GM21619 (cell line): Measurements from ENCODE around the gene RPL22L1.
"Not testable (repeated sequence)": the region's sequence is repeated elsewhere in the genome, so short reads cannot be mapped to it uniquely, and the experiment has no call there.

ENCODE experiments used
- ATAC-seq: cut with Tn5 transposase; IDR thresholded peaks from one replicate; pipeline ENCODE4 v1.9.1; 2021; ENCODE audit not compliant: unreplicated experiment

Gene RPL22L1

GRCh38 chr3:170884109-170884930, 14.3 kb upstream of the RPL22L1 start:
- ATAC-seq, result not testable (repeated sequence)

- ATAC-seq, result not testable (repeated sequence)
Measured at GRCh38 chr3:170878688-170879087, 8.7 kb upstream of the RPL22L1 start.

- ATAC-seq, result not testable (repeated sequence)
Measured at GRCh38 chr3:170877311-170877710, 7.3 kb upstream of the RPL22L1 start.

- ATAC-seq, result no peak
Measured at GRCh38 chr3:170876537-170876936, 6.5 kb upstream of the RPL22L1 start.

GRCh38 chr3:170869239-170869590, 780 bp downstream of the RPL22L1 start:
- ATAC-seq, result no peak

GRCh38 chr3:170868577-170869238, 1.3 kb downstream of the RPL22L1 start:
- ATAC-seq, result no peak

GRCh38 chr3:170867143-170867937, 2.7 kb downstream of the RPL22L1 start:
- ATAC-seq, result no peak

GRCh38 chr3:170866499-170866898, 3.5 kb downstream of the RPL22L1 start:
- no peak for ATAC-seq

- ATAC-seq, result no peak
Measured at GRCh38 chr3:170865209-170866094, 4.5 kb downstream of the RPL22L1 start.

- no peak for ATAC-seq
Measured at GRCh38 chr3:170864525-170865208, 5.3 kb downstream of the RPL22L1 start.

- ATAC-seq, result no peak
Measured at GRCh38 chr3:170863816-170864215, 6.2 kb downstream of the RPL22L1 start.

GRCh38 chr3:170862618-170863374, 7.2 kb downstream of the RPL22L1 start:
- ATAC-seq, result no peak

GRCh38 chr3:170858599-170858998, 11.4 kb downstream of the RPL22L1 start:
- no peak for ATAC-seq

- no peak for ATAC-seq
Measured at GRCh38 chr3:170852324-170852723, 17.7 kb downstream of the RPL22L1 start.

GRCh38 chr3:170848292-170848917, 21.6 kb downstream of the RPL22L1 start:
- ATAC-seq, result no peak

- ATAC-seq, result no peak
Measured at GRCh38 chr3:170844377-170844776, 25.6 kb downstream of the RPL22L1 start.

- no peak for ATAC-seq
Measured at GRCh38 chr3:170840291-170840859, 29.6 kb downstream of the RPL22L1 start.

- no peak for ATAC-seq
Measured at GRCh38 chr3:170839518-170840100, 30.4 kb downstream of the RPL22L1 start.
